HG02870 (cell line): ENCODE data around the gene TAF4.

Source experiments
- ATAC-seq: cut with Tn5 transposase; IDR thresholded peaks from one replicate; pipeline ENCODE4 v1.9.1; 2021; ENCODE audit warnings: mild to moderate bottlenecking, moderate library complexity; ENCODE audit not compliant: unreplicated experiment

The TAF4 gene

DNA sequence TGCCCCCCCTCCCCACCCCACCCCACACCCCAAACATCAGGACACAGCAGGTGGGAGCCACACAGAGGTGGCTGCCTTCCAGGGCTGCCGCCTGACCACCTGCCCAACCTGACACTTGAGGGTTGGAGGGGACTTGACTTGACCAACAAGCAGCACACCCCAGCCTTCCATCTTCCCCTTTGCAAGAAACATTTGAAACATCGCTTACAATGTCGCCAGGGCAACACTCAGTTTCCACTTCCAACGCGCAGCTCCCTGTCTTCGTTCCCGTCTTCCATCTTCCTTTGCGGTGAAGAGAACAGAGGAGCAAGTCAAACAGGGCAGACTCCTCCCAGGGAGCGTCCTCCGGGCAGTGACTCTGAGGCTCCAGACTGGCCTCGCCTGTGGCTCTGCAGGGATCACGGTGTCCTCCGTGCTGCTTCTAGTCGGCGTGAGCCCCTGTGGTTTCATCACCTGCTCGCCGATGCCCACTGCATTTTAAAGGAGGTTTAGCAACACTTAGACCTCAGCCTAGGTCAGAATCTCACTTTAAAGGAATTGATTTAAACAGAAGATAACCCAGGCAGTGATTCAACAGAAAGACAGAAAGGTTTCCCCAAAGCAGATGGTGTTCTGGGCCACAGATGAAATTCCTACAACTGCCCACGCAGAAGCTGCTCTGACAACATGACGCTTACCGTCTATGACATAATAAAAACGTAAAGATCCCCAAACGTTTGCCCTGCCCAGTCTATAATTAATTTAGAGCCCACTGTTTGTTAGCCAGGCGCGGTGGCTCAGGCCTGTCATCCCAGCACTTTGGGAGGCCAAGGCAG is 130.8 kb downstream of the TAF4 start:
- no peak for ATAC-seq

DNA sequence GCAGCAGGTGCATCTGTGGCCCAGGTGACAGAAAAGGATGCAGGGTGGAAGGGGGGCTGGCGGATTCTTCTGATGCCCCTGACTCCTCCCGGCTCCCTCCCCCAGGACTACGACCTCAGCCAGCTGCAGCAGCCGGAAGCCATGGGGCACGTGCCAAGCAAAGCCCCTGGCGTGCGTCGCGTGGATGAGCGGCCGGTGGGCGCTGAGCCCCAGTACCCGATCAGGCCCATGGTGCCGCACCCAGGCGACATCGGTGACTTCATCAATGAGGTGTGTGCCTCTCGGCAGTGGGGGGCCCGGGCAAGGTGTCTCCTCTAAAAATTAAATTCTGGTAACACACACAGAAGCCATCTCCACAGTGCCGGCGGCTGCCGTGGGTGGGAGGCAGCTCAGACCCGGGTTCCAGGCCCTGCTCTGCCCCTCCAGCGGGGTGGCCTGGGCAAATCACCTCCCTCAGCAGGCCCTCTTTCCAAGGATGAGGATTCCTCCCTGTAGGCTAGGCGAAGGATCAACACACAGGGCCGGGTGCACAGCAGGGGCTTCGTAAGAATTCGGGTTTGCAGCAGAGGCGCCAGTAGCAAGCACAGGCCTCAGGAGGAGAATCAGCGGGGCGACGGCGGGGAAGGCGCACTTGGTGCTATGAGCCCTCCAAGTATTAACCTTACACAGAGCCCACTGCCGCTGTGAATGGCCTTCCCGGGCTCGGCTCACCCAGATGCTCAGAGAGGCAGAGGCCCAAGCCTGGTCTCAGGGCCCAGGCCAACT is 131.5 kb downstream of the TAF4 start:
- ATAC-seq, result no peak

DNA sequence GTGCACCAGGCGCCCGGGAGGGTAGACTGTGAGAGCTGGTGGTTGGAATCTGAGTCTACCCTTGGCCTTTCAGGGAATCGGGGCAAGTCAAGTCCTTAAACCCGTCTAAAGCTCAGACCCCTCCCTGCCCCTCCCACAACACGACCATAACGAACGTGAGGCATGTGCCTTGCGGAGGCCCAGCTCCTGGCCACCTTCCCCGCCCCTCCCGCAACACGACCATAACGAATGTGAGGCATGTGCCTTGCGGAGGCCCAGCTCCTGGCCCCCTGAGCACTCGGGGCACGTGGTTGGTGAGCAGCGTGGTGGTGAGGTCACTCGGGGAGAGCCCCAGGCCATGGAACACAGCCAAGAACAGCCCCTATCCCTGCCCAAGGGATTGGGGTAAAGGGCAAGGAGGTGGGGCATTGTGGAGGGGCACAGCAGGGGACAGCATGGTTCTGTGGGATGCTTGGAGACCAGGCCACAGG is 132.2 kb downstream of the TAF4 start:
- no peak for ATAC-seq

DNA sequence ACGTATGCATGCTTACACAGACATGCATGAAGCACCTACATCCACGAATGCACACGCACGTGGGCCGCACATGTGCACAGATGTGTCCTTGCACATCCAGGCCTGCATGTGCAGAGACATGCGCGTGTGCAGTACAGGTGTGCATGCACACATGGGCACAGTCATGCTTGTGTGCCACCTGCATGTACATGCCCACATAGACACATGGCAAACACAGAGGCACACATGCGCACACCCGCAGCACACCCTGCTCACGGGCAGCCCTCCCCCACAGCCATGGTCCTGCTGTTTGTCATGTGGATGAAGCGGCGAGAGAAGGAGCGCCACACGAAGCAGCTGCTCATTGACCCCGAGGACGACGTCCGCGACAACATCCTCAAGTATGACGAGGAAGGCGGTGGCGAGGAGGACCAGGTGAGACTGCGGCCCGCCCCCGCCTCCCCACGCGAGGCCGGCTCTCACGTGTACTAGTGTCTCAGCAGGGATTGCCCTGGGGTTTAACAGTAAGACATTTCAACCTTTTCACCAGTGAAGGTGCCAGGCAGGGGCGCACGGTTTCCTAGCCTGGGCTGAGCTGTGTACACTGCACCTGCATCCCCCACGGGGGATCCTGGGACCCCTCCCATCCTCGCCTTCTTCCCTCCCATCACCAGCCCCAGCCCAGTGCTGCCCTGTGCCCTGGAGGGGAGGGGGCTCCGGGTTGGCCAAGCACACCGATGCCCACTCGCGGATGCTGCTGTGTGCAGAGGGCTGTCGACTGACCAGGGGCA is 132.8 kb downstream of the TAF4 start:
- no peak for ATAC-seq

DNA sequence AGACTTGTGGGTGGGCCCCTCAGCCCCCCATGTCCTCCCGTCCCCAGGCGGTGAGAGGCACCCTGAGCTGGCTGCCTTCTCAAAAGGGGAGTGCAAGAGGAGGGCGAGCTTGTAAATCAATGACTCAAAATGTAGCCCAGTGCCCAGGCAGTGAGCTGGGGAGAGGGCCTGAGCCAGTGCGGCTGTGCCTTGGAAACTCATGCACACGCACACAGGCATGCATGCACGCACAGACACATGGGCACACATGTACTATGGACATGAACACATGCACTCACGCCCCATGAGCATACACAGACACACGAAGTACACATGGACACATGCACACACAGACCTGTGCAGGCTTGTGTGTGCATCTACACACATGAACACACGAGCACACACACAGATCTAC is 133.5 kb downstream of the TAF4 start:
- no peak for ATAC-seq

DNA sequence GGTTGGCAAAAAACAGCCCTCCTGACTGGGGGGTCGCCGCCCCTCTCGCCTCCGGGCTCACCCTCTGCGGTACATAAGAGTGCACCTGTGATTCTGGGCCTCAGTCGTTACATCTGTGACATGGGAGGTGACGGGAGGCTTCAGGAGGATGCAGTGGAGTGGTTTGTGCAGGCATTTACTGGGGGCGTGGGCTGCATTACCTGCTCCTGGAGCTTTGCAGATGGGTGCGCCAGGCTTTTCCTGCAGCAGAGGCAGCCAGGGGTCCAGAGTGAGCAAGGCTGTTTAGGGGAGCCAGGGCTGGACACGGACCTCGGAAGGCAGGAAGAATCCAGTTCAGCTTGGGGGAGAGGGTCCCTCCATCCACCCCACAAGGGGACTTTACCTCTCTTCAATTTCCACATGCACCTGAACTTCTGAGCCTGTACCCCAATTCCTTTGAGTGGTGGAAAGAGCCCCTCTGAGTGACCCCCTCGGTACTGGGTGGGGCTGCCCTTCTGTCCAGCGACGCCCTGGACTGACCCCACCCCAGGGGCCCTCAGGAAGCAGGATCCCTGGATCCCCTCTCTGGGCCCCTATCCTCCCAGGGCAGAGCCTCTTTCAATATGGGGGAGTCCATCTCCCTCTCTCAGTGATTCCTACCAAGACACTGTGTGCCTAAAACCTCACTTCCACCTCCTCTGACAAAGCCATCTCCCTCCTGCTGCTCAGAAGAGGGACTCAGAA is 134.0 kb downstream of the TAF4 start:
- no peak for ATAC-seq

DNA sequence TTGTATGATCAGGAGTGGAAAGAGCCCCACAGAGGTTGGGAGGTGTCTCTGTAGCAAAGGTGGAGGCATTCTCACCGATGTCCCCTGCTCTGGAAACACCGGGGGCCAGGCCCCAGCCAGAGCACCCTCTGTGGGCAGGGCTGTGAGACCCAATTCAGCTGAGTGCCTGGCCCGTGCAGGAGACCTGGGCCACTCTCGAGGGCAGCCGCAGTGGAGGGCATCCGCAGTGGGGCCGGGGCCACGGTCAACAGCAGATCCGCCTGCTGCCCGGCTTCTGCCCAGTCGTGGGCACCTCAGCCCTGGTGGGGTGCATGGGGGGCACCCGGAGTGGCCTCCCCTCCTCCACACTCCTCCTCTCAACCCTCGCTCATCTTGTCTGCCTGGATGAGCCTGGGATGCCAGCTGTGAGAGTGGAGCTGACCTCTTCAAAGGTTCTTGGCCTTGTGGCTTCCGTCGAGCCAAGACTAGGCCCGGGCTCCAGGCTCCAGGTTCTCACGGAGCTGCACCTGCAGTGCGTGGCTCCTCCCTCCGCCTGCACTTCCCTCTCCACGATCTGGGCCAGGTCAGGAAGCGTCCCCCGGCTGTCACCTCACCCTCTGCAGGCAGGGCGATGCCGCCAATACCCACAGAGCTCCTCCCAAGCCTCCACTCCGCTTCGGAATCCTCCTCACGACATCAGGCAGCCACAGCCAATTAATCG is 134.8 kb downstream of the TAF4 start:
- no peak for ATAC-seq

DNA sequence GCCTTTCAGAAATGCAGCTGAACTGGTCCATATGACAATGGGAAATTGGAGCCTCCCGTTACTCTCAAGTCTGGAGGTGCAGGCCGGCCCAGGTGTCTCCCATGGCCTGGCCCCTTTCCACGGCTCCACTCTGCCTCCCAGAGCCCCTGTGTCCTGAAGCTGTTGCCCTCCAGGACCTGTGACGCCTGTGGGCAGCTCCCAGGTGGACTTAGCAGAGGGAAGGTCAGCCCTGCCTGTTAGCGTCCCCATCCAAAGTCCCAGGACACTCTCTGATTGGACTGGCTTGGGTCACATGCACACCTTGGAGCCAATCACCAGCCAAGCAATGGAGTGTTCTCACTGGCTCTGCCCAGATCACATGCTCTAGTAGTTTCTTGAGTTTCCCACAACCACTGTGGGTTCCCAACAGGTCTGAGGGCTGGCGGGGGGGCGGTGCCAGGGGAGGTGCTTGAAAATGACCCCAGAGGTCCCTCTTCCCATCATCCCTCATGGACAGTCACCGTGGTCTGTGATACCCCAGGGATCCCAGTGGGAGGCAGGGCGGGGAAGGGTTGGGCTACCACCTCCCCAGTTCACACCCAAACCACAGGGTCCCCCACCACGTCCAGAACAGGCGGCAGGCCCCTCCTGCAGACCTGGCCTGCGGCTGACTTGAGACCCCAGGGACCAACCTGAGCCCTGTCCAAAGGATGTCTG is 135.6 kb downstream of the TAF4 start:
- ATAC-seq, result no peak

DNA sequence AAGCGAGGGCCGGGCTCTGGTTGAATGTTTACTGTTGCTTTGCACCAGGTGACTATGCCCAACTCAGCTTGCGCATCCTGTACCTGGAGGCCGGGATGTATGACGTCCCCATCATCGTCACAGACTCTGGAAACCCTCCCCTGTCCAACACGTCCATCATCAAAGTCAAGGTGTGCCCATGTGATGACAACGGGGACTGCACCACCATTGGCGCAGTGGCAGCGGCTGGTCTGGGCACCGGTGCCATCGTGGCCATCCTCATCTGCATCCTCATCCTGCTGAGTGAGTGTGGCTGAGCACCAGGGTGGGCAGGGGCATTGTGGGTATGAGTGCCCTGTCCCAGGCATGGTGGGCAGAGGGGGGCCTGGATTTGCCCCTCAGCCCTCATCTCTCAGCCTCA is 136.1 kb downstream of the TAF4 start:
- no peak for ATAC-seq

DNA sequence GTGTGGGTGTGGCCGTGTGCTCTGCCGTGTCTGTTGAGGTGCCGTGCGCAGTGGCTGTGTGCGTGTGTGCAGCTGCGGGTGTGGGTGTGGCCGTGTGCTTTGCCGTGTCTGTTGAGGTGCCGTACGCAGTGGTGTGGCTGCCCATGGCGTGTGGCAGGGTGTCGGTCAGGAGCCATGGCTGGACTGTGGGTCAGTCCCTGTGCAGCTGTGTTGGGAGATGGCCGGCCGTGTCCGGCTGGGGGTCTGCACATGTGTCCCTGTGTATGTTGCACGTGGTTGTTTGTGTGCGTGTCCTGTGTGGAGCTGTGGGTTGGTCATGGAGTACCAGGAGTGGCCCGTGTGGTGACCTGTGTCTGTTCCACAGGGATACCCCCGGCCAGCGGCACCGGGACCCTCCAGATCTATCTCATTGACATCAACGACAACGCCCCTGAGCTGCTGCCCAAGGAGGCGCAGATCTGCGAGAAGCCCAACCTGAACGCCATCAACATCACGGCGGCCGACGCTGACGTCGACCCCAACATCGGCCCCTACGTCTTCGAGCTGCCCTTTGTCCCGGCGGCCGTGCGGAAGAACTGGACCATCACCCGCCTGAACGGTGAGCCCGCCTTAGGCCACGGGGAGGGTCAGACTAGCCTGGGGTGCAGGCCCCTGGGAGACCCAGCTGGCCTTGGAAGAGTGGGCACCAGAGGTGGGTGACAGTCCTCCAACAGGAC is 137.7 kb downstream of the TAF4 start:
- no peak for ATAC-seq

DNA sequence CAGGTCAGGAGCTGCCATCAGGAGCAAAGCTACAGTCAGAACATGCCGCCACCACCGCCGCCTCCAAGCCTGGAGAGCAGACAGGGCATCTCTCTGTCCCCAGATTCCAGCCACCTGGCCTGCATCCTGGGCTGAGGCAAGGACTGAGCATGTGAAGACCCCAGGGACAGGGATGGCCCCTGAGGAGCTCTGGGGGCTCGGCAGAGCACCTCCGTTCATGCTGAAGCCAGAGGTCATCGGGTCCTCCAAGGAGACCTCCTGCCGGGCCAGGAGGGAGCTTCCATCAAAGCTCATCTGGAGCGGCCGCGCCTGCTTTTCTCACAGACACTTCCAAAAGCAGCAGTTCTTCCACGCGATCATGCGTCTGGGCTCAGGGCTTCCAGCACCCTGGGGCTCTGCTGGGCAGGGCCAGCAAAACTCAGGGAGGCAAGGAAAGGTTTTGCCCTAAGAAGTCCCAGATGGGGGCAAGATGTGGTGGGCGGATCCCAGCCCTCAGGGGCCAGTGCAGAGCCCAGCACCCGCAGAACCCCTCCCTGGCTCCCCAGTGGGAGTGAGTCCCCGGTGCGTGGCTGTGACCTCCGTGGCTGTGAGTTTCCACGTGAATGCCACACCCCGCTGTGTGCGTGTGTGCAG is 138.4 kb downstream of the TAF4 start:
- ATAC-seq, result no peak

DNA sequence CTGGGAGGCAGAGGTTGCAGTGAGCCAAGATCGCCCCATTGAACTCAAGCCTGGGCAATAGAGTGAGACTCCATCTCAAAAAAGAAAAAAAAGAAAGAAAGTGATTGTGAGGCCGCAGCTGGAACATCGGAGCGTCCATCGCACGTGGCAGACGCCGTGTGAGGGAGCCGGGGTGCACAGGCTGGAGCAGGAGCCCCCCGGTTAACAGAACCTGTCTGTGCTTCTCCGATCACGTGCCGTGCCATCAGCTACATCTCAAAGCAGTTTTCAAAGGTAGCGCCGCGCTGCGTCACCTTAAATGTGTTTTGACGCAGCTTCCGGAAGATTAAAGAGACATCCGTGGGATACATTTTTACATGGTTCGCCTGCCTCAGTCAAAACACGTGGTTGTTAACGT is 138.9 kb downstream of the TAF4 start:
- no peak for ATAC-seq

DNA sequence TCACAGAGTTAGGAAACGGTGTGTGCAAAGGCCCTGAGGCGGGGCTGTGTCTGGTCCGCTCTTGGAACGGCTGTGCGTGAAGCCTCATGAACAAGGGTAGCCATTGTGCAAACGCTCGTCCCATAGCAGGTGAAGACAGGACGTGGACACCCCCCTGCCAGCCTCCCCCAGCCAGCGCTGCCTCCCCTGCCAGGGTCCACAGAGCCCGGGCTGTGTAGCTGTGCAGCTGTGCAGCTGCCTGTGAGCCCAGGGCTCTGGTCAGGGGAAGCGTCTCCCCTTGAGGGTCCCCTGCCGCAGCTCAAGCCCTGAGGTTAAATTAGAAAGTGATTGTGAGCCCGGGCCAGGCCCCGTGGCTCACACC is 139.4 kb downstream of the TAF4 start:
- no peak for ATAC-seq

DNA sequence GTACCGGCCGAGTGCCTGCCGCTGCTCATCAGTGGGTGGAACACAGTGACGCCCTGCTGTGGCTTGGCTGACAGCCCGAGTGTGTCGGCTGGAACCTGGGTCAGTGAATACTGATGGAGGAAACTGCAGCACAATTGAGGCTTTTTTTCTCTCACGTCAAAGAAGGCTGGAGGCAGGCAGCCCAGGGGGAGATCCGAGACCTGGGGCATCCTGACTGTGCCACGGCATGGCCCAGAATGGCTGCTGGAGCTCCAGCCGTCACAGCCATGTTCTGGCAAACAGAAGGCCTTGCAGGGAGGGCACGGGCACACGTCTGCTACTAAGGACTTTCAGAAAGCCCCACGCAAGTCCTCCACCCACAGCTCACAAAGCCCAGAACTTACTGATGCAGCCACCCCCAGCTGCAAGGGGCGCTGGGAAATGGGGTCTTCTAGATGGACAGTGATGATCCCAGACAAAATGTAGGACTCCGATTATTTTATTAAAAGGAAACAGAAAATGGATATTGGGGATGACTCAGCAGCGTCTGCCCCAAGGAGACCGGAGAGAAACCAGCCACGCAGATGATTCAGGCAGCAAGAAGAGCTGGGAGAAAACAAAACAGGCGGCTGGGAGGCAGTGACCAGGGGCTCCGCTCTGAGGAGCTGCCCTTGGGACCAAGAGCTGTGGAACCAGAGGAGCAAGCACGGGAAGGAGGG is 140.0 kb downstream of the TAF4 start:
- no peak for ATAC-seq

DNA sequence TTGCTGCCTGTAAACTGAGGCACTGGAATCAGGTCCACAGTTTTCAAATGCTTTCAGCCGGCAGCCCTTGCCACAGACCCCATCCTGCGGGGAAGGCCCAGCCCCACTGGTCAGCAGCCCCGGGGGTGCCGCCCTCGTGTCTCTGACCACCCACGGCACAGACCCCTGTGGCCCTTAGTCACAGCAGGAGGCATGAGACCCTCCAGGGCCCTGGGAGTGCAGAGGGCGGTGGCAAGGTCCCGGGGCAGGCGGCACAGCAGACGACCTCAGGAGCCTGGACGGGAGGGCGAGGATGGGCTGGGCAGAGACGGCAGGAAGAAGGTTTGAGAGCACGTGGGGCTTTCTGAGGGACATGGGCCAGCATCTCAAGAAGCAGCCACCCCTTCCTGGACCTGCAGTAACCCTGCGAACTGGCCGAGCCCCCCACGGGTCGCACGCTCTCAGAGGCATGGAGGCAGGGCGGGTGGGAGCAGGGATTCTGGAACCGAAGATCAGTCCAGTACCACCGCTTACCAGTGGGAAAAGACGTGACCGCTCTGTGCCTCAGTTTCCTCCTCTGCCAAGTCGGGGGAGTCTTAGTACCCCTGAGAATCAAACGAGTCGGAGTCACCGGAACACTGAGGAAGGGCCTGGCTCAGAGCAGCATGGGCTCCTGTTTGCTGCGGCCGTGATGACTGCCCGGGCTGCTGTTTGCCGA is 140.7 kb downstream of the TAF4 start:
- ATAC-seq, result no peak
